Astrocyte of the spinal cord (primary cell): ENCODE data around the gene GPR107.
A peak's percentile ranks its signal among the peaks of the same experiment; 100 is the strongest.
"Not testable (repeated sequence)": the region's sequence is repeated elsewhere in the genome, so short reads cannot be mapped to it uniquely, and the experiment has no call there.

Experiments
- DNase-seq: peaks from one replicate; pipeline ENCODE4 v3.0.0; 2011; ENCODE audit warnings: low read depth, low spot score
- H3K4me3 ChIP-seq: 2 replicates; pipeline ENCODE4 v1.5.1; 2011; ENCODE audit warnings: low read depth, mild to moderate bottlenecking, low read length, moderate library complexity
- CTCF ChIP-seq: IDR thresholded peaks from 2 replicates; pipeline ENCODE4 v1.5.1; 2012; ENCODE audit warnings: low read depth, mild to moderate bottlenecking, low read length, inconsistent platforms
- in situ Hi-C: cut with HindIII; loops from 2 replicates; pipeline ENCODE4 v1.10.0; 2017; ENCODE audit warnings: low sequenced_read_pairs

Gene GPR107

GRCh38 chr9:130053504-130054324 lies at the start of gene GPR107:
Gene GPR107 (plus strand): TSS chr9:130053906. CDS start chr9:130053933, 27 bp downstream.
- TF ChIP-seq CTCF, result no peak
- peak; percentile 63 for DNase-seq
- in situ Hi-C loops, result no loop called here
- peak within 1 kb of the TSS; percentile 95 for H3K4me3 ChIP-seq

- no peak overlapping the region for H3K4me3 ChIP-seq
- no peak for TF ChIP-seq CTCF
- in situ Hi-C loops, result no loop called here
- no peak for DNase-seq
Measured at GRCh38 chr9:130003943-130004552, 49.7 kb upstream of the GPR107 start.

GRCh38 chr9:130006952-130007351 lies 46.8 kb upstream of the GPR107 start:
- DNase-seq, in situ Hi-C loops, H3K4me3 ChIP-seq: not testable (repeated sequence)

- DNase-seq, result no peak
- TF ChIP-seq CTCF, result no peak
- no peak overlapping the region for H3K4me3 ChIP-seq
- in situ Hi-C loops, result no loop called here
Measured at GRCh38 chr9:130008538-130008937, 45.2 kb upstream of the GPR107 start.

- in situ Hi-C loops, DNase-seq, H3K4me3 ChIP-seq: not testable (repeated sequence)
Measured at GRCh38 chr9:130009546-130009945, 44.2 kb upstream of the GPR107 start.

- no peak for TF ChIP-seq CTCF
- no peak overlapping the region for H3K4me3 ChIP-seq
- no peak for DNase-seq
- in situ Hi-C loops, result no loop called here
Measured at GRCh38 chr9:130010151-130010988, 43.3 kb upstream of the GPR107 start.

- in situ Hi-C loops, result no loop called here
- TF ChIP-seq CTCF, result no peak
- no peak overlapping the region for H3K4me3 ChIP-seq
- no peak for DNase-seq
Measured at GRCh38 chr9:130013326-130013725, 40.4 kb upstream of the GPR107 start.
